Hepatocyte (in vitro differentiated cells): ENCODE results near the gene LIN7B. TPM values are rescaled to one million over a fixed set of nuclear protein-coding genes. Genes with fewer than 3 reads are reported as not detected.
A peak's percentile ranks its signal among the peaks of the same experiment; 100 is the strongest.

Experiments used
- DNase-seq: peaks from one replicate; pipeline ENCODE4 v3.0.0-alpha.2; 2016; ENCODE audit warnings: low spot score
- H2AFZ ChIP-seq: fragments of 200-600 bp; sonication (generic); 2 replicates; pipeline ENCODE4 v1.6.0; 2016; ENCODE audit warnings: antibody characterized with exemption, mild to moderate bottlenecking
- H3K27ac ChIP-seq: fragments of 200-600 bp; sonication (generic); 2 replicates; pipeline ENCODE4 v1.5.1; 2016; ENCODE audit warnings: mild to moderate bottlenecking
- H3K27me3 ChIP-seq: fragments of 200-600 bp; sonication (generic); 2 replicates; pipeline ENCODE4 v1.6.1; 2016
- H3K36me3 ChIP-seq: fragments of 200-600 bp; sonication (generic); replicated peaks from 2 replicates; pipeline ENCODE4 v1.5.1; 2016; ENCODE audit warnings: low read depth; ENCODE audit not compliant: insufficient read depth
- H3K4me1 ChIP-seq: fragments of 200-600 bp; sonication (generic); 2 replicates; pipeline ENCODE4 v1.5.1; 2016; ENCODE audit warnings: mild to moderate bottlenecking, moderate library complexity; ENCODE audit not compliant: insufficient read depth
- H3K4me2 ChIP-seq: fragments of 200-600 bp; sonication (generic); 2 replicates; pipeline ENCODE4 v1.6.0; 2016
- H3K4me3 ChIP-seq: fragments of 200-600 bp; sonication (generic); 2 replicates; pipeline ENCODE4 v1.5.1; 2016; ENCODE audit warnings: mild to moderate bottlenecking
- H3K79me2 ChIP-seq: fragments of 200-600 bp; sonication (generic); 2 replicates; pipeline ENCODE4 v1.6.0; 2017; ENCODE audit warnings: mild to moderate bottlenecking
- H3K9me2 ChIP-seq: fragments of 200-600 bp; sonication (generic); replicated peaks from 2 replicates; pipeline ENCODE4 v1.6.0; 2017; ENCODE audit warnings: mild to moderate bottlenecking; ENCODE audit not compliant: insufficient read depth
- H3K9me3 ChIP-seq: fragments of 200-600 bp; sonication (generic); 2 replicates; pipeline ENCODE4 v1.5.1; 2016; ENCODE audit warnings: low read depth, mild to moderate bottlenecking
- H4K20me1 ChIP-seq: fragments of 200-600 bp; sonication (generic); 2 replicates; pipeline ENCODE4 v1.6.0; 2016; ENCODE audit warnings: mild to moderate bottlenecking; ENCODE audit not compliant: insufficient read depth, poor library complexity, severe bottlenecking
- CTCF ChIP-seq: fragments of 200-600 bp; sonication (generic); IDR thresholded peaks from 2 replicates; pipeline ENCODE4 v1.5.1; 2016; ENCODE audit warnings: antibody characterized with exemption, mild to moderate bottlenecking; ENCODE audit not compliant: poor library complexity
- EZH2 ChIP-seq: fragments of 200-600 bp; sonication (generic); IDR thresholded peaks from 2 replicates; pipeline ENCODE4 v1.6.1; 2016; ENCODE audit warnings: antibody characterized with exemption, mild to moderate bottlenecking, borderline replicate concordance
- EZH2phosphoT487 ChIP-seq: fragments of 200-600 bp; sonication (generic); IDR thresholded peaks from one replicate; pipeline ENCODE4 v1.6.1; 2018; ENCODE audit warnings: antibody characterized with exemption, mild to moderate bottlenecking, low read depth, moderate library complexity; ENCODE audit not compliant: unreplicated experiment, severe bottlenecking
- WGBS: methylation state at CpG from one replicate; pipeline ENCODE4 v1.1.6; 2016; ENCODE audit warnings: low lambda C conversion rate; ENCODE audit errors: missing lambda C conversion rate; 5-methylcytosine and 5-hydroxymethylcytosine counted together
- polyA plus RNA-seq: library from polyadenylated mRNA; unstranded; fragments of >200 nt; fragmentation: Nextera tagmentation; extraction: Ambion mirVana; gene quantifications from 2 replicates; pipeline ENCODE4 v1.2.1, GENCODE V29; 2016
- total RNA-seq: library from RNA; depleted of rRNA; stranded (reverse); fragments of >200 nt; gene quantifications from 2 replicates; pipeline ENCODE4 v1.2.3, GENCODE V29; 2014

The LIN7B gene
- total and polyA plus RNA-seq, 2 experiments from 2014 or later, result 8.7 to 18.0 TPM

DNA sequence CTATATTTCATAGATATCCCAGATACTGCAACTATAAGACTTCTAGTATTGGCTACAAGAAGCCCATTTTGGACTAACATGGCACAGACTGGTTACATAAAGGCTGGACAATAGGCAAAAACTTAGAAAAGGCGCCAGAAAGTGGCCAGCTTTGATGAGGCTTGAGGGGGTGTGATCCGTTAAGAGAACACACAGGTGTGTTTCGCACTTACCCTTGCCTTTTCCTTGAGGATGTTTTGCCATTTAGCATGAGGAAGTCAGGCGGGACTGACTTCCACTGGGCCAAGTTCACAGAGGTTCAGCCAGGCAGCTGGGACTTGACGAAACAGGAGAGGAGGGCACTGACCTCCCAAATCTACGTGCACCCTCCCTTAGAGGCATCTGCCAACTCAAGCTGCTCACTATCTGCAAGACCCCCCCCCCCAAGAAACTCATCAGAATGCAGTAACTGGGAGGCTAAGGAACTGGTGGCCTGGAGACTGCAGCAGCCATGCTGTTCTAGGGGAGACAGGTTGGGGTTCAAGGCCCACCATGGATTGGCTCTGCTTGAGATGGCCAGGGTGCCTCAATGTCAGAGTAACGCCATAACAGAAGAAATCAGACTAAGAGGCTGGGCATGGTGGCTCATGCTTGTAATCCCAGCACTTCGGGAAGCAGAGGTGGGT, 4.5 kb upstream of the LIN7B start:
- Histone ChIP-seq H3K4me1 (peaks cover 5% of the 10 kb centered on the region), H3K36me3 (no peaks in the 10 kb centered on the region), H4K20me1 (peaks cover 12% of the 10 kb centered on the region), H3K9me2 (no peaks in the 10 kb centered on the region), H3K4me2 (no peak overlapping the region), H2AFZ (no peak overlapping the region), H3K27ac (no peak overlapping the region), H3K9me3 (no peaks in the 10 kb centered on the region), H3K27me3 (no peaks in the 10 kb centered on the region), H3K4me3 (no peak overlapping the region), H3K79me2 (no peaks in the 10 kb centered on the region)
- no peak for DNase-seq
- no peak for TF ChIP-seq EZH2phosphoT487
- no peak for TF ChIP-seq CTCF
- no peak for TF ChIP-seq EZH2
- 94% methylated on average over 8 of the region's 8 CpGs for WGBS

- H3K36me3 ChIP-seq, result no peaks in the 10 kb centered on the region
- no peak overlapping the region for H3K4me3 ChIP-seq
- peaks cover 5% of the 10 kb centered on the region for H3K4me1 ChIP-seq
- no peaks in the 10 kb centered on the region for H3K79me2 ChIP-seq
- TF ChIP-seq CTCF (no peak), EZH2phosphoT487 (no peak), EZH2 (no peak)
- no peaks in the 10 kb centered on the region for H3K9me3 ChIP-seq
- no peaks in the 10 kb centered on the region for H3K9me2 ChIP-seq
- no peaks in the 10 kb centered on the region for H3K27me3 ChIP-seq
- WGBS, result 58% methylated on average over 3 of the region's 3 CpGs
- H3K4me2 ChIP-seq, result no peak overlapping the region
- H3K27ac ChIP-seq, result peak overlapping the region; percentile 2
- no peak for DNase-seq
- no peak overlapping the region for H2AFZ ChIP-seq
- H4K20me1 ChIP-seq, result peaks cover 12% of the 10 kb centered on the region
Observed at GRCh38 chr19:49110567-49110966, 3.6 kb upstream of the LIN7B start.

DNA sequence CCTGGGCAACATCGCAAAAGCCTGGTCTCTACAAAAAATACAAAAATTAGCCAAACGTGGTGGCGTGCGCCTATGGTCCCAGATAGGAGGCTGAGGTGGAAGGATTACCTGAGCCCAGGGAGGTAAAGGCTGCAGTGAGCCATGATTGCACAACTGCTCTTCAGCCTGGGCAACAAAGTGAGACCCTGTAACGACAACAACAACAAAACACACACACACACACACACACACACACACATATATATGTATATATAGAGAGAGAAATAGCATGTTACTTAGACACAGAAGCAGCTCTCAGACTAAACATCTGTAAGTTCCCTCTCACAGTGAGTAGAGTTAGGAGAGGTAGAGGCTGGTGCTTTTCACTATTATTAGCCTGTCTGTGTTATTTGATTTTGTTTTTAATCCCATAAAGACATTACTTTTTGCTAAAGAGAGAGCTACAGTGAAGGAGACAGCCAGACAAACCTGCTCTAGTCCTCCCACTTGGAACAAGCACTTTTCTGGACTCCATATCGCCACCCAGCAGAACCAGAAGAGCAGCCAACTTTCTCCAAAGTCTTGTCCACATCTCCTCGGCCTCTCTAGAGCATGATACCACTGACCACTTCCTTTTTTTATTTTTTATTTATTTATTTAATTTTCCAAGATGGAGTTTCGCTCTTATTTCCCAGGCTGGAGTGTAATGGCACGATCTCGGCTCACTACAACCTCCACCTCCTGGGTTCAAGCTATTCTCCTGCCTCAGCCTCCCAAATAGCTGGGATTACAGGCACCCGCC, 2.8 kb upstream of the LIN7B start:
- no peak for DNase-seq
- Histone ChIP-seq H3K9me2 (no peaks in the 10 kb centered on the region), H2AFZ (no peak overlapping the region), H3K4me2 (no peak overlapping the region), H3K9me3 (no peaks in the 10 kb centered on the region), H3K27me3 (no peaks in the 10 kb centered on the region), H4K20me1 (peaks cover 8% of the 10 kb centered on the region), H3K79me2 (no peaks in the 10 kb centered on the region), H3K4me3 (no peak overlapping the region), H3K4me1 (peaks cover 5% of the 10 kb centered on the region), H3K36me3 (no peaks in the 10 kb centered on the region), H3K27ac (no peak overlapping the region)
- 93% methylated on average over 11 of the region's 11 CpGs for WGBS
- no peak for TF ChIP-seq EZH2phosphoT487
- TF ChIP-seq CTCF, result no peak
- no peak for TF ChIP-seq EZH2
